HG03280 (cell line): ENCODE data around the gene ZNF432.
"Not testable (repeated sequence)": the region's sequence is repeated elsewhere in the genome, so short reads cannot be mapped to it uniquely, and the experiment has no call there.

Experiments
- ATAC-seq: cut with Tn5 transposase; IDR thresholded peaks from one replicate; pipeline ENCODE4 v1.9.1; 2021; ENCODE audit warnings: mild to moderate bottlenecking, moderate library complexity; ENCODE audit not compliant: unreplicated experiment

ZNF432 gene

DNA sequence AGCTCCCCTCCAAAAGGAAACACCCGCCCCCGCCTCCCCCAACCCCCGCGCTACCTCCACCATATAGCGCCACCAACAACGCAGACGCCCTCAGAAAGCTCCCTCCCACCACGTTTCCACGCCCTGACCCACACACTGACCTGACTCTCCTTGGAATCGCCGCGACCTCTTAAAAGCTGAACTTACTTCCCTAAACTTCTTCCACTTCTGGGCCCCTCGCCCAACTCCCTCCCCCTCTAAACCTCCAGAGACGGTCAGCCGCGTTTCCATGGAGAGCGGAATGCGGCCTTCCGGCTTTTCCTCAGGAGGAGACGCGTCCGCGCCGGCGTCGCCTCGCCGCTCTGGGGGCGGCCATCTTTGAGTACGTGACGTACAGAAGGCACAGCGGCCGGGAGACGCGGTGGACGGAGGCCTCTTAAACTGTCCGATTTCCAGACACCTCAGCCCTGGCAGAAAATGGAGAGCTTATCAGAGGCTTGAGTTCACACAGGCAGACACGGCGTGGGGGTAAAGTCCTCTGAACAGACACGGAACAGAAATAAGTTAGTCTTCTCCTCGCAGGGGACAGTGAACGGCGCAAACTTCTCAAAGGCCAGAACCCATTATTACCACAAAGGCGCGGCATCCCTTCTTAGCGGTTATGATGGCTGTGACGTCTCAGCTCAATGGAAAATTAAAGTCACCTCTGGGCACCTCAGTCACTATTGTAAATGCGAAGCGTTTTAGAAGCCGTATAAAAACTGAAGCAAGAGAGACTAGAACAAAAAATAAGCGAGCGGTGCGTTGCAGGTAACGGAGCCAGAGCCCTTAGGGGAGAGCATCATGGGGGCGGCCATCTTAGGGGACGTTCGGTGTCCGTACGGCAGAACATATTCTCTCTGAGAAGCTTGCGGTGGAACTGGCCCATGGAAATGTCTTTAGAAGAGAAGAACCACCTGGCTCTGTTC is at the start of gene ZNF432:
Gene ZNF432, minus strand, starts transcription at position 284 of the 947 bp plus-strand sequence. CDS start 1,970 bp downstream, outside the sequence.
- peak; percentile 94 for ATAC-seq

DNA sequence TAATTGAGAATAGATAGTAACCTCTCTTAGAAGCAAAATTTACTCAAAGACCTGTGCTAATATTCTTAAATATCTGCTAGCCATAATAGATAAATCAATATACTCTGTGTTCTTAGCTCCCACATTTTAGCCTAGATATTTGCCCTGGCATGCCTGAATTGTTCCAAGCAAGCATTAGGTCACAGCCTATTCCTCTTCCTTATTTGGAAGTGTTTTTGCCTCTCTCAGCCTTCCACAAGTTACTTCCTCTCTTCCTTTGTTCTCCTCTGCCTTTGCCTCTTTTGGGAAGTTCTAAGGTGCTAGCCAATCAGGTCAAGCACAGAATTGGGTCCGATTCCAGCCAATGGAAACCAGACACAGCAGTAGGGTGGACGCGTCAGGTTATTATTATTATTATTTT is 47.8 kb upstream of the ZNF432 start:
- not testable (repeated sequence) for ATAC-seq

DNA sequence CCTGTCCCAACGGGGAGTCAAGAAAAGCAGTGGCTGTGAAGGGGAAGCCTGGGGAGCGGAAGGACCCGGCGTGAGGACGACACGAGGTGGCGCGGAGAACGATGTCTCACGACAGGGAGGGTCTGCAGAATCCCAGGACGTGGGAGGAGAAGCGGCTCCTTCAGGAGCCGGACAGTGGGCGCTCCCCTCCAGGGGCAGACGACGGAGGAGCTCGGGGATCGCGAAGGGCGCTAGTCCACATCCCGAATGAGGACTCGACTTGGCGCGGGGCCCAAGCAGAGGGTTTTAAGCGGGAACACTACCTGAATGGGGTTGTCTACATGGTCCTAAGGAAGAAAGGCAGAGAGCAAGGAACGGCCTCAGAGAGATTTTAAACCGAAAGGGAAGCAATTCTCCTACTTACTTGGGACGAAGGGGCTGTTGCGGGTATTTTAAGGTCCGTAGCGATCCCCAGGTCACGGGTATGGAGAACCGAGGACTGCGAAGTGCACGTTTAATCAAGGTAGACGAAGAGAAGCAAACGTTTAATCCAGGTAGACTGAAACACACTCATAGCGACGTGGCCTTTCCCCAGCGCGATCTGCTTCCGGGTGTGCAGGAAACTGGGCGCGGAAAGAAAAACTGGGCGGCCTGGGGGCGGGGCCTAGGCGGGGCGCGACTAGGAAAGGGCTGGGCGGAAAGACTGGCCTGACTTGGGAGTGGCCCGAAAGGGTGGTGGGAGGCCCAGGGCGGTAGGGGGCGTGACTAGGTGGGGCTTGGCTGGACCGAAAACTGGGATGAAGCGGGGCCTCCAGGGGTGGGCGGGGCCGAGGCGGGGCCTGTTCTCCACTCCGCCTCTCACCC is 46.8 kb upstream of the ZNF432 start, which contains the start of gene ZNF841:
Gene ZNF841, minus strand, starts transcription at position 594 of the 843 bp plus-strand sequence. CDS start 10,964 bp downstream, outside the sequence.
- peak; percentile 44 for ATAC-seq

DNA sequence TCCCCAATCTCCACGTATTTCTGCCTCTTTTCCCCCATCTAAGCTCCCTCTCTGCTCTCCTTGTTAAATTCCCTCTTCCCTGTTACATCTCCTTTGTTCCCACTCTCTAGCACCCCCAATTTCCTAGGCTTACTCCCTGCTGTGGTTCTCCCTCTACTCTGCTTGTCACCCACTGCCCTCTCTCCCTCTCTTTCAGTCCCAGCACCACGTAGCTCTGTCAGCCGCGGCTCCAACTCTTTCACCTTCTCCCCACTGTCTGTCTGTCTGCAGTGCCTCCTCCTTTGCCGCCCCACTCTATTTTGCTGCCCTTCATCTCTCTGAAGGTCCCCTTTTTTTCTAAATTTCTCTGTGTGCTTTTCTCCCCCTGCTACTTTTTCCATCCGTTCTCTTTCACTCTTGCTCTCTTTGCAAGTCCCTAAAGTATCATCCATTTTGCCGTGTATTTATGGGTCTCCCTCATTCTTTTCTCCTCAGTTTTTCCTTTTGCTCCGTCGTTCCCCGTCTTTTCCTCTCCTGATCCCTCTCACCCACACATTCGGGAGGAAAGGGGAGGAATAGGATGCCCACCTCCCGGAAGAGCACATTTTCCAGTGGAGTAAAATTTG is 46.0 kb upstream of the ZNF432 start:
- ATAC-seq, result no peak

GRCh38 chr19:52086481-52086880 is 37.8 kb upstream of the ZNF432 start:
- no peak for ATAC-seq

GRCh38 chr19:52070496-52070895 is 21.9 kb upstream of the ZNF432 start:
- ATAC-seq, result no peak

- ATAC-seq, result no peak
These were observed 21.0 kb upstream of the ZNF432 start for GRCh38 chr19:52069653-52070052.

DNA sequence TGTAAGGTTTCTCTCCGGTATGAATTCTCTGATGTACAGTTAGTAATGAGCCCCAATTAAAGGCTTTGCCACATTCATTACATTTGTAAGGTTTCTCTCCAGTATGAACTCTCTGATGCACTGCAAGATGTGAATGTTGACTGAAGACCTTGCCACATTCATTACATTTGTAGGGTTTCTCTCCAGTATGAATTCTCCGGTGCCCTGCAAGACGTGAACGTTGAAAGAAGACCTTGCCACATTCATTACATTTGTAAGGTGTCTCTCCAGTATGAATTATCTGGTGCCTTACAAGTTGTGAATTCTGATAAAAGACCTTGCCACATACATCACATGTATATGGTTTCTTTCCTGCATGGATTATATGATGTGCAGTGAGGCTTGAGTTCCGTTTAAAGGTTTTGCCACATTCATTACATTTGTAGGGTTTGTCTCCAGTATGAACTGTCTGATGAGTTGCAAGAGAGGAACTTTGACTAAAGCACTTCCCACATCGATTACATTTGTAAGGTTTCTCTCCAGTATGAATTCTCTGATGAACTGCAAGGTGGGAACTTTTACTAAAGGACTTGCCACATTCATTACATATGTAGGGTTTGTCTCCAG is 17.7 kb upstream of the ZNF432 start:
- ATAC-seq, result no peak

- ATAC-seq, result no peak
These were observed 16.8 kb upstream of the ZNF432 start for GRCh38 chr19:52065399-52065798.

- ATAC-seq, result not testable (repeated sequence)
These were observed 7.8 kb upstream of the ZNF432 start for GRCh38 chr19:52056480-52056879.

DNA sequence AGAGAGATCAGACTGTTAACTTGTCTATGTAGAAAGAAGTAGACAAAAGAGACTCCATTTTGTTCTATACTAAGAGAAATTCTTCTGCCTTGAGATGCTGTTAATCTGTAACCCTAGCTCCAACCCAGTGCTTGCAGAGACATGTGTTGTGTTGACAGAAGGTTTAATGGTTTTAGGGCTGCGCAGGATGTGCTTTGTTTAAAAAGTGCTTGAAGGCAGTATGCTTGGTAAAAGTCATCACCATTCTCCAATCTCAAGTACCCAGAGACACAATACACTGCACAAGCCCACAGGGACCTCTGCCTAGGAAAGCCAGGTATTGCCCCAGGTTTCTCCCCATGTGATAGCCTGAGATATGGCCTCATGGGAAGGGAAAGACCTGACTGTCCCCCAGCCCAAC is 3.1 kb upstream of the ZNF432 start:
- ATAC-seq, result not testable (repeated sequence)

GRCh38 chr19:52039169-52039568 is 9.5 kb downstream of the ZNF432 start:
- no peak for ATAC-seq

- ATAC-seq, result no peak
These were observed 14.4 kb downstream of the ZNF432 start for GRCh38 chr19:52034051-52034728.

GRCh38 chr19:52028780-52029123 is 19.9 kb downstream of the ZNF432 start:
- ATAC-seq, result peak; percentile 32

- peak; percentile 77 for ATAC-seq
These were observed 20.4 kb downstream of the ZNF432 start, which contains the start of gene ZNF614 for GRCh38 chr19:52028027-52028779. Gene ZNF614 (minus strand): TSS chr19:52028379. CDS start chr19:52025745, 2,634 bp downstream.

DNA sequence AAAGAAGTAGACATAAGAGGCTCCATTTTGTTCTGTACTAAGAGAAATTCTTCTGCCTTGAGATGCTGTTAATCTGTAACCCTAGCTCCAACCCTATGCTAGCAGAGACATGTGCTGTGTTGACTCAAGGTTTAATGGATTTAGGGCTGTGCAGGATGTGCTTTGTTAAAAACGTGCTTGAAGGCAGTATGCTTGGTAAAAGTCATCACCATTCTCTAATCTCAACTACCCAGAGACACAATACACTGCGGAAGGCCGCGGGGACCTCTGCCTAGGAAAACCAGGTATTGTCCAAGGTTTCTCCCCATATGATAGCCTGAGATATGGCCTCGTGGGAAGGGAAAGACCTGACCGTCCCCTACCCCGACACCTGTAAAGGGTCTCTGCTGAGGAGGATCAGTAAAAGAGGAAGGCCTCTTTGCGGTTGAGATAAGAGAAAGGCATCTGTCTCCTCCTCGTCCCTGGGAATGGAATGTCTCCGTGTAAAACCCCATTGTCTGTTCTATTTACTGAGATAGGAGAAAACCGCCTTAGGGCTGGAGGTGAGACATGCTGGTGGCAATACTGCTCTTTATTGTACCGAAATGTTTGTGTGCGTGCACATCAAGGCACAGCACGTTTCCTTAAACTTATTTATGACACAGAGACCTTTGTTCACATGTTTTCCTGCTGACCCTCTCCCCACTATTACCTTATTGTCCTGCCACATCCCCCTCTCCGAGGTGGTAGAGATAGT is 22.2 kb downstream of the ZNF432 start:
- not testable (repeated sequence) for ATAC-seq

DNA sequence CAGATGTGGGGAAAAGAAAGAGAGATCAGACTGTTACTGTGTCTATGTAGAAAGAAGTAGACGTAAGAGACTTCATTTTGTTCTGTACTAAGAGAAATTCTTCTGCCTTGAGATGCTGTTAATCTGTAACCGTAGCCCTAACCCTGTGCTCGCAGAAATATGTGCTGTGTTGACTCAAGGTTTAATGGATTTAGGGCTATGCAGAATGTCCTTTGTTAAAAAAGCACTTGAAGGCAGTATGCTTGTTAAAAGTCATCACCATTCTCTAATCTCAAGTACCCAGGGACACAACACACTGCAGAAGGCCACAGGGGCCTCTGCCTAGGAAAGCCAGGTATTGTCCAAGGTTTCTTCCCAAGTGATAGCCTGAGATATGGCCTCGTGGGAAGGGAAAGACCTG is 24.2 kb downstream of the ZNF432 start:
- ATAC-seq, result not testable (repeated sequence)

- ATAC-seq, result no peak
These were observed 26.4 kb downstream of the ZNF432 start for GRCh38 chr19:52022193-52022592.

DNA sequence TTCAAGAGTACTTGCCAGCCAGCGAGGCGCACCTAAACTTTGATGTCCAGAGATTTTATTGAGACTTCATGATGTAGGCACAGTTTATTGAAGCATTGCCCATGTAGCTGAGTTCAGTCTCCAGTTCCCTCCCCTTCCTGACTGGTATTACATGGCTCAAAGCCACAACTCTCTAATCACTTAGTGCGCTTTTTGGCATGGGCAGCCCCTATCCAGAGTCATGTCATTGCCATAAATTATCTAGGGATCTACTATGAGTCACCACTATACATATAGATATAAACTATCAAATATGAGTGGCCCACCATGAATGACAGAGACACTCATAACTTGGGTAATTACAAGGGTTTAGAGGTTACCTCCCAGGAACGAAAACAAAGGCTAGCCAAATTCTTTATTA is 28.1 kb downstream of the ZNF432 start:
- no peak for ATAC-seq
